H9 (cell line): Measurements from ENCODE around the gene HIC2. TPM values are rescaled to one million over a fixed set of nuclear protein-coding genes. Genes with fewer than 3 reads are reported as not detected.
A peak's percentile ranks its signal among the peaks of the same experiment; 100 is the strongest.
"Not testable (repeated sequence)": the region's sequence is repeated elsewhere in the genome, so short reads cannot be mapped to it uniquely, and the experiment has no call there.

Experiments used
- DNase-seq: peaks from one replicate; pipeline ENCODE4 v3.0.0-alpha.2; 2017
- H2AFZ ChIP-seq: one replicate; pipeline ENCODE4 v1.6.1; 2013; ENCODE audit warnings: mild to moderate bottlenecking, low read length, control low read depth, moderate library complexity
- H2AK5ac ChIP-seq: 2 replicates; pipeline ENCODE4 v1.6.1; 2013; ENCODE audit warnings: low read length, control low read depth, mixed read lengths; ENCODE audit not compliant: insufficient read length
- H2BK120ac ChIP-seq: one replicate; pipeline ENCODE4 v1.6.1; 2013; ENCODE audit warnings: low read depth, mild to moderate bottlenecking, low read length, control low read depth, inconsistent platforms; ENCODE audit not compliant: poor library complexity, severe bottlenecking
- H2BK12ac ChIP-seq: 2 replicates; pipeline ENCODE4 v1.6.1; 2013; ENCODE audit warnings: low read length, control low read depth, mixed read lengths, low read depth; ENCODE audit not compliant: insufficient read length
- H2BK15ac ChIP-seq: 2 replicates; pipeline ENCODE4 v1.6.1; 2013; ENCODE audit warnings: low read depth, low read length, control low read depth
- H2BK20ac ChIP-seq: one replicate; pipeline ENCODE4 v1.6.1; 2013; ENCODE audit warnings: low read depth, mild to moderate bottlenecking, low read length, control low read depth, inconsistent platforms; ENCODE audit not compliant: poor library complexity, severe bottlenecking
- H2BK5ac ChIP-seq: 2 replicates; pipeline ENCODE4 v1.6.1; 2013; ENCODE audit warnings: low read length, control low read depth, mixed read lengths; ENCODE audit not compliant: insufficient read length
- H3K14ac ChIP-seq: 2 replicates; pipeline ENCODE4 v1.6.1; 2013; ENCODE audit warnings: low read length, control low read depth; ENCODE audit not compliant: insufficient read depth
- H3K18ac ChIP-seq: 2 replicates; pipeline ENCODE4 v1.6.1; 2013; ENCODE audit warnings: low read depth, mild to moderate bottlenecking, mixed read lengths, low read length, control low read depth; ENCODE audit not compliant: insufficient read length
- H3K23ac ChIP-seq: 2 replicates; pipeline ENCODE4 v1.6.1; 2013; ENCODE audit warnings: low read length, control low read depth, mixed read lengths, low read depth; ENCODE audit not compliant: insufficient read length
- H3K23me2 ChIP-seq: 2 replicates; pipeline ENCODE4 v1.6.1; 2013; ENCODE audit warnings: low read depth, mild to moderate bottlenecking, mixed read lengths, low read length, control low read depth; ENCODE audit not compliant: insufficient read length, poor library complexity, severe bottlenecking
- H3K27ac ChIP-seq: 2 replicates; pipeline ENCODE4 v1.5.1; 2013; ENCODE audit warnings: low read length, control low read depth, mixed read lengths, low read depth; ENCODE audit not compliant: insufficient read length
- H3K27me3 ChIP-seq: 2 replicates; pipeline ENCODE4 v1.6.1; 2013; ENCODE audit warnings: low read length, control low read depth, inconsistent platforms; ENCODE audit not compliant: insufficient read depth
- H3K4ac ChIP-seq: 2 replicates; pipeline ENCODE4 v1.6.1; 2013; ENCODE audit warnings: low read depth, mild to moderate bottlenecking, control low read depth, inconsistent platforms, low read length, moderate library complexity
- H3K4me1 ChIP-seq: 2 replicates; pipeline ENCODE4 v1.6.1; 2013; ENCODE audit warnings: low read length, control low read depth, inconsistent platforms; ENCODE audit not compliant: insufficient read depth
- H3K4me2 ChIP-seq: 2 replicates; pipeline ENCODE4 v1.6.1; 2013; ENCODE audit warnings: low read length, control low read depth, mixed read lengths; ENCODE audit not compliant: insufficient read length, insufficient read depth
- H3K56ac ChIP-seq: 2 replicates; pipeline ENCODE4 v1.6.1; 2013; ENCODE audit warnings: low read depth, mild to moderate bottlenecking, mixed read lengths, low read length, control low read depth; ENCODE audit not compliant: insufficient read length
- H3K79me1 ChIP-seq: 2 replicates; pipeline ENCODE4 v1.6.1; 2013; ENCODE audit warnings: low read depth, mild to moderate bottlenecking, moderate library complexity, low read length, control low read depth, inconsistent platforms; ENCODE audit not compliant: insufficient read depth, poor library complexity, severe bottlenecking
- H3K79me2 ChIP-seq: 2 replicates; pipeline ENCODE4 v1.6.1; 2013; ENCODE audit warnings: low read length, control low read depth, inconsistent platforms; ENCODE audit not compliant: insufficient read depth
- H3K9ac ChIP-seq: 2 replicates; pipeline ENCODE4 v1.6.1; 2013; ENCODE audit warnings: low read length, control low read depth, mixed read lengths; ENCODE audit not compliant: insufficient read length; ENCODE audit errors: extremely low read depth
- H3K9me3 ChIP-seq: one replicate; pipeline ENCODE4 v1.6.1; 2013; ENCODE audit warnings: low read depth, low read length, inconsistent platforms; ENCODE audit not compliant: control insufficient read depth
- H3T11ph ChIP-seq: one replicate; pipeline ENCODE4 v1.6.1; 2013; ENCODE audit warnings: mild to moderate bottlenecking, low read length, control low read depth, inconsistent platforms
- H4K20me1 ChIP-seq: one replicate; pipeline ENCODE4 v1.6.1; 2013; ENCODE audit not compliant: control insufficient read depth, insufficient read length, insufficient read depth
- H4K5ac ChIP-seq: 2 replicates; pipeline ENCODE4 v1.6.1; 2013; ENCODE audit warnings: low read depth, mild to moderate bottlenecking, mixed read lengths, low read length, control low read depth; ENCODE audit not compliant: insufficient read length
- H4K8ac ChIP-seq: replicated peaks from 2 replicates; pipeline ENCODE4 v1.6.1; 2013; ENCODE audit warnings: low read length, control low read depth, mixed read lengths, low read depth; ENCODE audit not compliant: insufficient read length
- H4K91ac ChIP-seq: 2 replicates; pipeline ENCODE4 v1.6.1; 2013; ENCODE audit warnings: low read depth, mild to moderate bottlenecking, moderate library complexity, mixed read lengths, low read length, control low read depth; ENCODE audit not compliant: insufficient read length
- H3K27ac Mint-ChIP-seq, 3 experiments: 2 replicates in 2 of 3; 3 replicates in 1 of 3; pipeline ENCODE4 v1.8.0; 2020 to 2021; ENCODE audit warnings: mixed read lengths in 3 of 3, mild to moderate bottlenecking in 1 of 3, moderate library complexity in 1 of 3
- H3K27me3 Mint-ChIP-seq: 2 replicates; pipeline ENCODE4 v1.8.0; 2021; ENCODE audit warnings: low read depth, mild to moderate bottlenecking, moderate library complexity, mixed read lengths
- H3K36me3 Mint-ChIP-seq, 3 experiments: 2 replicates in 2 of 3; 3 replicates in 1 of 3; pipeline ENCODE4 v1.8.0; 2020 to 2021; ENCODE audit warnings: low read depth in 3 of 3, mixed read lengths in 3 of 3; ENCODE audit not compliant: insufficient read depth in 1 of 3
- H3K4me1 Mint-ChIP-seq, 2 experiments: 2 replicates each; pipeline ENCODE4 v1.8.0; 2020; ENCODE audit warnings: mixed read lengths in 2 of 2
- H3K4me3 Mint-ChIP-seq, 2 experiments: 2 replicates in 1 of 2; 3 replicates in 1 of 2; pipeline ENCODE4 v1.8.0; 2020 to 2021; ENCODE audit warnings: mild to moderate bottlenecking in 2 of 2, mixed read lengths in 2 of 2, moderate library complexity in 1 of 2
- H3K9me3 Mint-ChIP-seq, 2 experiments: 2 replicates in 1 of 2; 3 replicates in 1 of 2; pipeline ENCODE4 v1.8.0; 2020; ENCODE audit warnings: mild to moderate bottlenecking in 2 of 2, mixed read lengths in 2 of 2, moderate library complexity in 1 of 2
- CTCF ChIP-seq: fragments of 200-600 bp; sonication (generic); conservative IDR thresholded peaks from 3 replicates; pipeline ENCODE4 v1.8.0; 2021; ENCODE audit warnings: antibody characterized with exemption, mild to moderate bottlenecking
- WGBS: extraction: QIAGEN DNeasy Blood & Tissue Kit; methylation state at CpG from one replicate; pipeline ENCODE4 v1.1.7; 2013; ENCODE audit warnings: missing lambda C conversion rate, low lambda C conversion rate, mixed read lengths; ENCODE audit not compliant: insufficient read length; ENCODE audit errors: extremely low coverage; 5-methylcytosine and 5-hydroxymethylcytosine counted together
- total RNA-seq: library from RNA; stranded (reverse); gene quantifications from 2 replicates; pipeline ENCODE4 v1.2.1, GENCODE V29; 2021

HIC2 gene
- total RNA-seq, 1 experiment from 2014 or later, result 24.9 TPM

GRCh38 chr22:21451545-21452520 lies 34.7 kb downstream of the HIC2 start:
- Mint-ChIP-seq H3K9me3 (no peaks in the 10 kb centered on the region), H3K27me3 (no peaks in the 10 kb centered on the region), H3K27ac (no peak overlapping the region), H3K4me3 (no peak overlapping the region), H3K4me1 (peaks cover 21 to 40% of the 10 kb centered on the region in 2 experiments), H3K36me3 (peaks cover 0 to 15% (median 6%) of the 10 kb centered on the region in 3 experiments; a peak in 4 of 7 replicates)
- Histone ChIP-seq H3K9ac (no peak overlapping the region), H3K9me3 (no peaks in the 10 kb centered on the region), H3K23ac (no peak overlapping the region), H2AK5ac (no peak overlapping the region), H4K8ac (no peak overlapping the region), H4K91ac (no peak overlapping the region), H3K23me2 (no peaks in the 10 kb centered on the region), H4K5ac (no peak overlapping the region), H3K27ac (no peak overlapping the region), H2AFZ (no peak overlapping the region), H2BK20ac (no peak overlapping the region), H3K4me2 (no peak overlapping the region), H3K56ac (no peak overlapping the region), H3K79me2 (no peaks in the 10 kb centered on the region), H3K4me1 (peaks cover 6% of the 10 kb centered on the region; the same call in 1 of the 2 replicates), H3K4ac (no peak overlapping the region), H3T11ph (no peak overlapping the region), H3K14ac (no peak overlapping the region; the same call in 1 of the 2 replicates), H4K20me1 (no peaks in the 10 kb centered on the region), H3K79me1 (peaks cover 5% of the 10 kb centered on the region), H3K27me3 (no peaks in the 10 kb centered on the region), H2BK12ac (no peak overlapping the region), H2BK5ac (no peak overlapping the region), H2BK15ac (no peak overlapping the region), H3K18ac (no peak overlapping the region), H2BK120ac (no peak overlapping the region)
- no peak for TF ChIP-seq CTCF
- DNase-seq, result peak; percentile 24
- WGBS, result no CpG with 5 or more reads among the region's 7 CpGs

GRCh38 chr22:21452666-21453065 lies 35.5 kb downstream of the HIC2 start:
- not testable (repeated sequence) for H3K9ac ChIP-seq, H3K23me2 ChIP-seq, H2BK5ac ChIP-seq, H3K9me3 Mint-ChIP-seq, H4K8ac ChIP-seq, H3K27ac Mint-ChIP-seq, H3T11ph ChIP-seq, H2AK5ac ChIP-seq, H3K56ac ChIP-seq, H3K79me2 ChIP-seq, H4K5ac ChIP-seq, H2BK120ac ChIP-seq, H2AFZ ChIP-seq, H3K4me3 Mint-ChIP-seq, H3K27me3 ChIP-seq, H3K4me1 ChIP-seq, H3K27me3 Mint-ChIP-seq, H4K91ac ChIP-seq, H3K36me3 Mint-ChIP-seq, H3K4ac ChIP-seq, H2BK12ac ChIP-seq, H3K23ac ChIP-seq, H3K14ac ChIP-seq, H2BK20ac ChIP-seq, H4K20me1 ChIP-seq, H3K9me3 ChIP-seq, H3K27ac ChIP-seq, H3K18ac ChIP-seq, H3K4me2 ChIP-seq, H2BK15ac ChIP-seq, H3K79me1 ChIP-seq
- H3K4me1 Mint-ChIP-seq, result peaks cover 27 to 45% of the 10 kb centered on the region in 2 experiments
- peak; percentile 7 for DNase-seq
- WGBS, result no CpG with 5 or more reads among the region's 4 CpGs
